HL-60 (cell line): ENCODE data around the gene PLA2G4D.

Experiments
- CTCF ChIP-seq: IDR thresholded peaks from one replicate; pipeline ENCODE4 v1.5.1; 2011; ENCODE audit warnings: low read length, control low read depth, inconsistent platforms; ENCODE audit not compliant: insufficient read depth
- GABPA ChIP-seq: IDR thresholded peaks from 2 replicates; pipeline ENCODE4 v1.6.1; 2012; ENCODE audit warnings: low read depth
- POLR2AphosphoS5 ChIP-seq: IDR thresholded peaks from 2 replicates; pipeline ENCODE4 v1.6.1; 2012; ENCODE audit warnings: low read depth
- REST ChIP-seq: IDR thresholded peaks from 2 replicates; pipeline ENCODE4 v1.6.1; 2012; ENCODE audit warnings: low read depth; ENCODE audit not compliant: insufficient replicate concordance
- SPI1 ChIP-seq: IDR thresholded peaks from 2 replicates; pipeline ENCODE4 v1.6.1; 2012; ENCODE audit warnings: low read depth, mild to moderate bottlenecking, borderline replicate concordance

GRCh38 chr15:42078903-42079302 lies 15.5 kb downstream of the PLA2G4D start:
- no peak for TF ChIP-seq CTCF
- TF ChIP-seq POLR2AphosphoS5: no peak
- no peak for TF ChIP-seq SPI1
- TF ChIP-seq REST: no peak
- no peak for TF ChIP-seq GABPA
